ENCODE data around the gene FAM8A1. TPM values are rescaled to one million over a fixed set of nuclear protein-coding genes. Genes with fewer than 3 reads are reported as not detected.

The FAM8A1 gene
- polyA plus RNA-seq, 1 of the 3 experiments (the other 2 are of a cell fraction) = 5.0 TPM

DNA sequence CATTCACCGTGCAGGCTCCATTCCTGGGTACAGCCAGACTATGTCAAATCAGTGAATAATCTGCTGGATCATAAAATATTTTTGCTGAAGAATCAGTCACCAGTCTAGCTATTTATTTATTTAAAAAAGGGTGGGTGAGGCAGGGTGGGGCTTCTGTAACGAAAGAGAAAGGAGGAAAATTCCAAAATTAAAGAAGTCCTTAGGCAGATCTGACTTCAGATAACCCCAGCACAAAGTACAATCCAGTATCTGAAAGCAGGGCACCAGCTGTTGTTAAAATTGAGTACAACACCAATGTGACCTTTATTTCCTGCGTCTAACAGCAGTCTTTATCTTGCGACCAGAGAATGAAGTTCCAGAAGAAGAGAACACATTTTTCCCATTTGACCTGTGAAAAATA is 15.7 kb downstream of the FAM8A1 start:
- WGBS (ENCODE audit: low lambda C conversion rate) = 99% methylated on average over 4 of the region's 4 CpGs
- Histone ChIP-seq H3K9me2 (no peaks in the 10 kb centered on the region), H3K79me2 (ENCODE audit: insufficient read depth) (peaks cover 35% of the 10 kb centered on the region), H3K9me3 (no peaks in the 10 kb centered on the region), H3K36me3 (replicated peaks in 1 of 2; ENCODE audit: control insufficient read depth in 1 of 2, insufficient read depth in 2 of 2, low read length in 1 of 2) (peaks cover 42 to 69% of the 10 kb centered on the region in 2 experiments), H3F3A (replicated peaks; ENCODE audit: insufficient read depth) (peaks cover 14% of the 10 kb centered on the region), H3K4me1 (ENCODE audit: control insufficient read depth in 1 of 2, insufficient read depth in 2 of 2, low read depth in 1 of 2, low read length in 1 of 2) (no peaks in the 10 kb centered on the region), H3K9ac (no peak overlapping the region), H3K27ac (ENCODE audit: low read depth in 2 of 2, low read length in 1 of 2) (no peak overlapping the region), H2AFZ (ENCODE audit: low read depth) (no peak overlapping the region), H3K4me2 (no peak overlapping the region), H3K27me3 (ENCODE audit: insufficient read depth) (no peaks in the 10 kb centered on the region), H3K4me3 (ENCODE audit: low read depth in 2 of 2, low read length in 1 of 2) (no peak overlapping the region), H4K20me1 (ENCODE audit: insufficient read depth) (no peaks in the 10 kb centered on the region)
- TF ChIP-seq SIN3A (IDR thresholded peaks at IDR 0.05; ENCODE audit: borderline replicate concordance, low read depth, low read length) = no peak
- no peak for TF ChIP-seq FOXM1 (IDR thresholded peaks at IDR 0.05; ENCODE audit: low read depth)
- no peak for TF ChIP-seq MEF2A (IDR thresholded peaks at IDR 0.05; ENCODE audit: borderline replicate concordance, low read depth)
- TF ChIP-seq GABPA (IDR thresholded peaks at IDR 0.05; ENCODE audit: low read depth) = no peak
- TF ChIP-seq, protein P1, sequence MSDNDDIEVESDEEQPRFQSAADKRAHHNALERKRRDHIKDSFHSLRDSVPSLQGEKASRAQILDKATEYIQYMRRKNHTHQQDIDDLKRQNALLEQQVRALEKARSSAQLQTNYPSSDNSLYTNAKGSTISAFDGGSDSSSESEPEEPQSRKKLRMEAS (IDR thresholded peaks at IDR 0.05; ENCODE audit: low read depth) = no peak
- TF ChIP-seq SMC3 (IDR thresholded peaks at IDR 0.05; ENCODE audit: low read depth, low read length) = no peak
- no peak for TF ChIP-seq TCF12 (IDR thresholded peaks at IDR 0.05)
- ChIA-PET POLR2A (no interaction called here), CTCF (no interaction called here)
- no peak for DNase-seq

DNA sequence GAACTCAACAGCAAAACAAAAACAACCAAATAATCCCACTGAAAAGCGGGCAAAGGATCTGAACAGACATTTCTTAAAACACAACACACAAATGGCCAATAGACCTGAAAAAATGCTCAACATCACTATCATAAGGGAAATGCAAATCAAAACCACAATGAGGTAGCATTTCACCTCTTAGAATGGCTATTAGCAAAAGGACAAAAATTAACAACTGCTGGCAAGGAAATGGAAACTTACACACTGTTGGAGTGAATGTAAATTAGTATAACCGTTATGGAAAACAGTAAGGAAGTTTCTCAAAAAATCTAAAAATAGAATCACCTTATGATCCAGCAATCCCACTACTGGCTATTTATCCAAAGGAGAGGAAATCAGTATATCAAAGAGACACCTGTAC is 20.9 kb downstream of the FAM8A1 start:
- CTCF ChIA-PET = interaction anchor here (1.6 kb wide), 1 partner anchor 37 kb away, joined by 7 read pairs; no protein-coding TSS in a partner anchor
- no peaks in the 10 kb centered on the region for H4K20me1 ChIP-seq (ENCODE audit: insufficient read depth)
- no peak overlapping the region for H3K4me2 ChIP-seq
- H3K9me3 ChIP-seq = no peaks in the 10 kb centered on the region
- no peaks in the 10 kb centered on the region for H3K4me1 ChIP-seq (ENCODE audit: control insufficient read depth in 1 of 2, insufficient read depth in 2 of 2, low read depth in 1 of 2, low read length in 1 of 2)
- peaks cover 2% of the 10 kb centered on the region for H3F3A ChIP-seq (replicated peaks; ENCODE audit: insufficient read depth)
- no peak overlapping the region for H2AFZ ChIP-seq (ENCODE audit: low read depth)
- no peaks in the 10 kb centered on the region for H3K9me2 ChIP-seq
- no peaks in the 10 kb centered on the region for H3K27me3 ChIP-seq (ENCODE audit: insufficient read depth)
- WGBS (ENCODE audit: low lambda C conversion rate) = 96% methylated on average over 2 of the region's 2 CpGs
- no peak overlapping the region for H3K4me3 ChIP-seq (ENCODE audit: low read depth in 2 of 2, low read length in 1 of 2)
- POLR2A ChIA-PET = no interaction called here
- peaks cover 74% of the 10 kb centered on the region for H3K79me2 ChIP-seq (ENCODE audit: insufficient read depth)
- H3K27ac ChIP-seq (ENCODE audit: low read depth in 2 of 2, low read length in 1 of 2) = no peak overlapping the region
- TF ChIP-seq, protein P2, sequence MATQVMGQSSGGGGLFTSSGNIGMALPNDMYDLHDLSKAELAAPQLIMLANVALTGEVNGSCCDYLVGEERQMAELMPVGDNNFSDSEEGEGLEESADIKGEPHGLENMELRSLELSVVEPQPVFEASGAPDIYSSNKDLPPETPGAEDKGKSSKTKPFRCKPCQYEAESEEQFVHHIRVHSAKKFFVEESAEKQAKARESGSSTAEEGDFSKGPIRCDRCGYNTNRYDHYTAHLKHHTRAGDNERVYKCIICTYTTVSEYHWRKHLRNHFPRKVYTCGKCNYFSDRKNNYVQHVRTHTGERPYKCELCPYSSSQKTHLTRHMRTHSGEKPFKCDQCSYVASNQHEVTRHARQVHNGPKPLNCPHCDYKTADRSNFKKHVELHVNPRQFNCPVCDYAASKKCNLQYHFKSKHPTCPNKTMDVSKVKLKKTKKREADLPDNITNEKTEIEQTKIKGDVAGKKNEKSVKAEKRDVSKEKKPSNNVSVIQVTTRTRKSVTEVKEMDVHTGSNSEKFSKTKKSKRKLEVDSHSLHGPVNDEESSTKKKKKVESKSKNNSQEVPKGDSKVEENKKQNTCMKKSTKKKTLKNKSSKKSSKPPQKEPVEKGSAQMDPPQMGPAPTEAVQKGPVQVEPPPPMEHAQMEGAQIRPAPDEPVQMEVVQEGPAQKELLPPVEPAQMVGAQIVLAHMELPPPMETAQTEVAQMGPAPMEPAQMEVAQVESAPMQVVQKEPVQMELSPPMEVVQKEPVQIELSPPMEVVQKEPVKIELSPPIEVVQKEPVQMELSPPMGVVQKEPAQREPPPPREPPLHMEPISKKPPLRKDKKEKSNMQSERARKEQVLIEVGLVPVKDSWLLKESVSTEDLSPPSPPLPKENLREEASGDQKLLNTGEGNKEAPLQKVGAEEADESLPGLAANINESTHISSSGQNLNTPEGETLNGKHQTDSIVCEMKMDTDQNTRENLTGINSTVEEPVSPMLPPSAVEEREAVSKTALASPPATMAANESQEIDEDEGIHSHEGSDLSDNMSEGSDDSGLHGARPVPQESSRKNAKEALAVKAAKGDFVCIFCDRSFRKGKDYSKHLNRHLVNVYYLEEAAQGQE (IDR thresholded peaks at IDR 0.05; ENCODE audit: low read depth, low read length) = no peak
- no peak for TF ChIP-seq NFIC (IDR thresholded peaks at IDR 0.05; ENCODE audit: borderline replicate concordance)
- no peak for TF ChIP-seq RFX5 (IDR thresholded peaks at IDR 0.05; ENCODE audit: low read length)
- H3K9ac ChIP-seq = no peak overlapping the region
- H3K36me3 ChIP-seq (replicated peaks in 1 of 2; ENCODE audit: control insufficient read depth in 1 of 2, insufficient read depth in 2 of 2, low read length in 1 of 2) = peaks cover 47 to 84% of the 10 kb centered on the region in 2 experiments
- no peak for DNase-seq

All from SK-N-SH (cell line).